ENCODE data around the gene ZNF841. TPM values are rescaled to one million over a fixed set of nuclear protein-coding genes. Genes with fewer than 3 reads are reported as not detected.

ZNF841 gene
- total RNA-seq (2014; rRNA removed; shearing (Covaris generic)) (15.4 and 24.5 TPM in 2 replicates), polyA plus RNA-seq (2016; fragmentation: Nextera tagmentation; extraction: Ambion mirVana) (4.2 and 7.3 TPM in 2 replicates)

GRCh38 chr19:52095172-52096014 lies at the start of gene ZNF841:
Gene ZNF841, minus strand, starts transcription at chr19:52095765. Its CDS starts 10,964 bp downstream, at chr19:52084801.
- in situ Hi-C loops (cut with MboI), result no loop called here
- no peaks in the 10 kb centered on the region for H3K9me2 ChIP-seq (ENCODE audit: insufficient read depth)
- H3K4me3 ChIP-seq, result peak within 1 kb of the TSS; percentile 92
- WGBS, 2 experiments (ENCODE audit: low coverage in 1 of 2, low lambda C conversion rate in 2 of 2, missing lambda C conversion rate in 2 of 2), result 1% methylated on average over 47 to 59 of the region's 59 CpGs
- H3K4me2 ChIP-seq (ENCODE audit: unreplicated experiment), result peak within 1 kb of the TSS; percentile 80
- TF ChIP-seq EZH2 (IDR thresholded peaks at IDR 0.05; ENCODE audit: insufficient read depth, poor library complexity, severe bottlenecking), result no peak
- no peak for TF ChIP-seq EZH2phosphoT487 (IDR thresholded peaks at IDR 0.05; ENCODE audit: insufficient read depth, low read depth)
- DNase-seq, result peak; percentile 97
- no peaks in the 10 kb centered on the region for H3K27me3 ChIP-seq (replicated peaks; ENCODE audit: insufficient read depth)
- peak within 1 kb of the TSS; percentile 93 for H3K27ac ChIP-seq
- peaks cover 9% of the 10 kb centered on the region for H3K4me1 ChIP-seq (ENCODE audit: insufficient read depth)
- peaks cover 22% of the 10 kb centered on the region for H3F3A ChIP-seq (ENCODE audit: insufficient read depth)
- 0 out of 2 replicates have a peak, but pooled peaks cover 5% of the 10 kb centered on the region for H4K20me1 ChIP-seq (ENCODE audit: insufficient read depth)
- H3K79me2 ChIP-seq (ENCODE audit: insufficient read depth), result peaks cover 51% of the 10 kb centered on the region
- peaks cover 22% of the 10 kb centered on the region for H3K36me3 ChIP-seq (ENCODE audit: low read depth)
- peak within 1 kb of the TSS; percentile 93 for H2AFZ ChIP-seq
- H3K9ac ChIP-seq, result peak within 1 kb of the TSS; percentile 97
- H3K9me3 ChIP-seq (ENCODE audit: low read depth), result no peaks in the 10 kb centered on the region

- Histone ChIP-seq H4K20me1 (ENCODE audit: insufficient read depth) (no peaks in the 10 kb centered on the region), H2AFZ (no peak overlapping the region), H3K4me3 (no peak overlapping the region), H3K79me2 (ENCODE audit: insufficient read depth) (peaks cover 20% of the 10 kb centered on the region), H3K27ac (no peak overlapping the region), H3K9me3 (ENCODE audit: low read depth) (no peaks in the 10 kb centered on the region), H3K9ac (no peak overlapping the region), H3K27me3 (replicated peaks; ENCODE audit: insufficient read depth) (no peaks in the 10 kb centered on the region), H3K9me2 (ENCODE audit: insufficient read depth) (no peaks in the 10 kb centered on the region), H3K4me2 (ENCODE audit: unreplicated experiment) (no peak overlapping the region), H3F3A (ENCODE audit: insufficient read depth) (peaks cover 34% of the 10 kb centered on the region), H3K4me1 (ENCODE audit: insufficient read depth) (peaks cover 7% of the 10 kb centered on the region), H3K36me3 (ENCODE audit: low read depth) (no peaks in the 10 kb centered on the region)
- in situ Hi-C loops (cut with MboI), result no loop called here
- no peak for DNase-seq
- TF ChIP-seq EZH2phosphoT487 (IDR thresholded peaks at IDR 0.05; ENCODE audit: insufficient read depth, low read depth) (no peak), EZH2 (IDR thresholded peaks at IDR 0.05; ENCODE audit: insufficient read depth, poor library complexity, severe bottlenecking) (no peak)
- WGBS, 2 experiments (ENCODE audit: low coverage in 1 of 2, low lambda C conversion rate in 2 of 2, missing lambda C conversion rate in 2 of 2), result 59 to 69% methylated on average over 3 of the region's 3 CpGs
Measured at GRCh38 chr19:52142001-52142595, 46.5 kb upstream of the ZNF841 start.

GRCh38 chr19:52141203-52141602 lies 45.6 kb upstream of the ZNF841 start:
- H3K4me3 ChIP-seq, result no peak overlapping the region
- H3K79me2 ChIP-seq (ENCODE audit: insufficient read depth), result peaks cover 28% of the 10 kb centered on the region
- no peaks in the 10 kb centered on the region for H3K36me3 ChIP-seq (ENCODE audit: low read depth)
- no peaks in the 10 kb centered on the region for H3K9me3 ChIP-seq (ENCODE audit: low read depth)
- no peaks in the 10 kb centered on the region for H4K20me1 ChIP-seq (ENCODE audit: insufficient read depth)
- no peak for DNase-seq
- peaks cover 34% of the 10 kb centered on the region for H3F3A ChIP-seq (ENCODE audit: insufficient read depth)
- H3K4me1 ChIP-seq (ENCODE audit: insufficient read depth), result peaks cover 7% of the 10 kb centered on the region
- in situ Hi-C loops (cut with MboI), result no loop called here
- WGBS, 2 experiments (ENCODE audit: low coverage in 1 of 2, low lambda C conversion rate in 2 of 2, missing lambda C conversion rate in 2 of 2), result 43 to 63% methylated on average over 2 of the region's 2 CpGs
- no peak overlapping the region for H3K9ac ChIP-seq
- no peaks in the 10 kb centered on the region for H3K27me3 ChIP-seq (replicated peaks; ENCODE audit: insufficient read depth)
- no peaks in the 10 kb centered on the region for H3K9me2 ChIP-seq (ENCODE audit: insufficient read depth)
- no peak overlapping the region for H2AFZ ChIP-seq
- no peak overlapping the region for H3K27ac ChIP-seq
- no peak for TF ChIP-seq EZH2phosphoT487 (IDR thresholded peaks at IDR 0.05; ENCODE audit: insufficient read depth, low read depth)
- no peak for TF ChIP-seq EZH2 (IDR thresholded peaks at IDR 0.05; ENCODE audit: insufficient read depth, poor library complexity, severe bottlenecking)
- no peak overlapping the region for H3K4me2 ChIP-seq (ENCODE audit: unreplicated experiment)

GRCh38 chr19:52140032-52140710 lies 44.6 kb upstream of the ZNF841 start:
- Histone ChIP-seq H3K4me3 (peak overlapping the region; percentile 58), H3K4me1 (ENCODE audit: insufficient read depth) (peaks cover 7% of the 10 kb centered on the region), H3K27ac (peak overlapping the region; percentile 57), H3K9me2 (ENCODE audit: insufficient read depth) (no peaks in the 10 kb centered on the region), H3K9me3 (ENCODE audit: low read depth) (no peaks in the 10 kb centered on the region), H3F3A (ENCODE audit: insufficient read depth) (peaks cover 34% of the 10 kb centered on the region), H3K79me2 (ENCODE audit: insufficient read depth) (peaks cover 39% of the 10 kb centered on the region), H3K4me2 (ENCODE audit: unreplicated experiment) (peak overlapping the region; percentile 85), H3K9ac (peak overlapping the region; percentile 68), H4K20me1 (ENCODE audit: insufficient read depth) (no peaks in the 10 kb centered on the region), H3K27me3 (replicated peaks; ENCODE audit: insufficient read depth) (no peaks in the 10 kb centered on the region), H2AFZ (peak overlapping the region; percentile 97), H3K36me3 (ENCODE audit: low read depth) (no peaks in the 10 kb centered on the region)
- in situ Hi-C loops (cut with MboI), result no loop called here
- TF ChIP-seq EZH2phosphoT487 (IDR thresholded peaks at IDR 0.05; ENCODE audit: insufficient read depth, low read depth) (no peak), EZH2 (IDR thresholded peaks at IDR 0.05; ENCODE audit: insufficient read depth, poor library complexity, severe bottlenecking) (no peak)
- peak; percentile 20 for DNase-seq
- WGBS, 2 experiments (ENCODE audit: low coverage in 1 of 2, low lambda C conversion rate in 2 of 2, missing lambda C conversion rate in 2 of 2), result 15 to 39% methylated on average over 9 to 22 of the region's 22 CpGs

Data from GM23248 (cell line).